Epithelial cell of esophagus (primary cell): ENCODE results near the gene SFXN5.

Source experiments
- DNase-seq: peaks from one replicate; pipeline ENCODE4 v3.0.0; 2010; ENCODE audit warnings: low read depth
- H3K4me3 ChIP-seq: 2 replicates; pipeline ENCODE4 v1.5.1; 2011; ENCODE audit warnings: mild to moderate bottlenecking, low read length, control low read depth
- TF ChIP-seq, protein P1 (sequence below): IDR thresholded peaks from 2 replicates; pipeline ENCODE4 v1.5.1; 2011; ENCODE audit warnings: low read depth, mild to moderate bottlenecking, low read length, control low read depth, inconsistent platforms; ENCODE audit not compliant: insufficient read depth; ENCODE audit errors: missing control alignments

SFXN5 gene

GRCh38 chr2:73106791-73107190, 35.3 kb upstream of the SFXN5 start:
- TF ChIP-seq, protein P1, sequence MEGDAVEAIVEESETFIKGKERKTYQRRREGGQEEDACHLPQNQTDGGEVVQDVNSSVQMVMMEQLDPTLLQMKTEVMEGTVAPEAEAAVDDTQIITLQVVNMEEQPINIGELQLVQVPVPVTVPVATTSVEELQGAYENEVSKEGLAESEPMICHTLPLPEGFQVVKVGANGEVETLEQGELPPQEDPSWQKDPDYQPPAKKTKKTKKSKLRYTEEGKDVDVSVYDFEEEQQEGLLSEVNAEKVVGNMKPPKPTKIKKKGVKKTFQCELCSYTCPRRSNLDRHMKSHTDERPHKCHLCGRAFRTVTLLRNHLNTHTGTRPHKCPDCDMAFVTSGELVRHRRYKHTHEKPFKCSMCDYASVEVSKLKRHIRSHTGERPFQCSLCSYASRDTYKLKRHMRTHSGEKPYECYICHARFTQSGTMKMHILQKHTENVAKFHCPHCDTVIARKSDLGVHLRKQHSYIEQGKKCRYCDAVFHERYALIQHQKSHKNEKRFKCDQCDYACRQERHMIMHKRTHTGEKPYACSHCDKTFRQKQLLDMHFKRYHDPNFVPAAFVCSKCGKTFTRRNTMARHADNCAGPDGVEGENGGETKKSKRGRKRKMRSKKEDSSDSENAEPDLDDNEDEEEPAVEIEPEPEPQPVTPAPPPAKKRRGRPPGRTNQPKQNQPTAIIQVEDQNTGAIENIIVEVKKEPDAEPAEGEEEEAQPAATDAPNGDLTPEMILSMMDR: no peak

GRCh38 chr2:73105511-73105971, 34.0 kb upstream of the SFXN5 start:
- TF ChIP-seq, protein P1: no peak
- no peak overlapping the region for H3K4me3 ChIP-seq
- no peak for DNase-seq

More at GRCh38 chr2:73106791-73107190, 35.3 kb upstream of the SFXN5 start:
- no peak overlapping the region for H3K4me3 ChIP-seq
- DNase-seq: no peak

- H3K4me3 ChIP-seq: no peak overlapping the region
- TF ChIP-seq, protein P1: no peak
- no peak for DNase-seq
These were observed 33.4 kb upstream of the SFXN5 start for GRCh38 chr2:73104933-73105332.

GRCh38 chr2:73103018-73103542, 31.6 kb upstream of the SFXN5 start:
- TF ChIP-seq, protein P1: no peak
- DNase-seq: no peak
- no peak overlapping the region for H3K4me3 ChIP-seq

DNA sequence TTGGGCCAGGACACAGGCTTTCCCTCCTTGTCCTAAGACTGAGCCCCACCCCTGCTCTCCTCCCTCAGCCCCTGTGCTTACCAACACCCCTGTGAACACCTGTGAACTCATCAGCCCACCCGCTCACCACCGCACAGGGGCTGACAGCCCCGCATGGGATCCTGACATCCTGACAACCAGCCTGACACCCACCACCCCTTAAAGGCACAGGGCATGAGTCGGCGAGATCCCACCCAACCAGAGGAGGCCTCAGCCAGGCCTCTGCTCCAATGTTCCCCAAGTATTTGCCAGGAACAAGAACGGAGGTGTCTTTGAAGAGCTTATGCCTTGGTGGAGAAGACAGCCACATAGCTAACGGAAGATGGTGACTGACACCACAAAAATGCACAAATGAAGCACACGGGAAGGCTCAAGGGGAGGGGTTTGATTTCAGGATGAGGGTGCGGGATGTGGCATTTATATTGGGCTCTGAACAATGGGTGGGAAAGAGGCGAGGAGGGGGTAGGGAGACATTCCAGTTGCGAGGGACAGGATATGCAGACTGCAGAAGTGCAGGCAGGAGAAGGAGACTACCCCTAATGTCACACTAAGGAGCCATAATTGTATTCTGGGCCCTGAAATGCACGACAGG, 30.2 kb upstream of the SFXN5 start:
- no peak overlapping the region for H3K4me3 ChIP-seq
- TF ChIP-seq, protein P1: no peak
- no peak for DNase-seq

DNA sequence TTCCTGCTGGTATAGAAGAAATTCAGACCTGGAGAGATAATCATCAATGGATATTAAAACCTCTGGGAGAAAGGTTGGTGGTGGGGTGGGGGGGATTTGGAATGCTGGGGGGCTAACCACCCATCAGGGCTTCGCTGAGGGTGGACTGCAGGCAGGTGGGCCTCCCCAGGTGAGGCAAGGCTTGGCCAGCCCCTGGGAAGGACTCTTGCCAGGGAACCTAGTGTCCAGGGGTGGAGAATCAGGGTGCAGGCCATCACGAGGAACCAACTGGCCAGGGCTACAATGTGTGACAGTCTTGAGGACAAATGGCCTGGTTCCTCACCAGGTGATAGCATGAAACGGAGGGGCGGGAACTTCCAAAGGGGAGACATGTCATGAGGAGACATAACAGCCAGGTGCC, 29.4 kb upstream of the SFXN5 start:
- DNase-seq: no peak
- H3K4me3 ChIP-seq: no peak overlapping the region
- TF ChIP-seq, protein P1: no peak

- H3K4me3 ChIP-seq: no peak overlapping the region
- TF ChIP-seq, protein P1: no peak
- DNase-seq: no peak
These were observed 28.0 kb upstream of the SFXN5 start for GRCh38 chr2:73099486-73099885.
